Colonic mucosa (tissue), 4 donors: ENCODE measurements around the gene AUH. TPM values are rescaled to one million over a fixed set of nuclear protein-coding genes. Genes with fewer than 3 reads are reported as not detected.
"Not testable (repeated sequence)": the region's sequence is repeated elsewhere in the genome, so short reads cannot be mapped to it uniquely, and the experiment has no call there.

Source experiments
- DNase-seq: peaks from one replicate; pipeline ENCODE4 v3.0.0-alpha.2; 2020
- H3K27ac ChIP-seq: fragments of 200-600 bp; one replicate; pipeline ENCODE4 v1.8.0; 2021
- H3K27me3 ChIP-seq: fragments of 200-600 bp; one replicate; pipeline ENCODE4 v1.8.0; 2021
- H3K36me3 ChIP-seq: fragments of 200-600 bp; one replicate; pipeline ENCODE4 v1.8.0; 2021
- H3K4me1 ChIP-seq: fragments of 200-600 bp; one replicate; pipeline ENCODE4 v1.8.0; 2021; ENCODE audit warnings: mild to moderate bottlenecking
- H3K4me3 ChIP-seq: fragments of 200-600 bp; one replicate; pipeline ENCODE4 v1.8.0; 2021
- H3K9ac ChIP-seq, 2 donors: one replicate each; pipeline ENCODE4 v1.7.0; 2013; ENCODE audit warnings: control low read depth in 2 of 2, low read depth in 2 of 2, low read length in 2 of 2
- H3K9me3 ChIP-seq: fragments of 200-600 bp; one replicate; pipeline ENCODE4 v1.8.0; 2021
- CTCF ChIP-seq: fragments of 200-600 bp; IDR thresholded peaks from one replicate; pipeline ENCODE4 v1.8.0; 2022; ENCODE audit warnings: antibody characterized with exemption, mild to moderate bottlenecking
- intact Hi-C: fragments of 100-400 bp; cut with DNase I; formaldehyde crosslinking; loops from one replicate; pipeline ENCODE4 v1.14.1; 2022
- total RNA-seq, 2 donors: library from RNA; stranded (reverse); fragmentation: NEBNext Ultra II Directional in 1 of 2; extraction: Animal tissue kit (Norgen Biotek cat#: 25700) in 1 of 2; gene quantifications; one replicate each; pipeline ENCODE4 v1.2.1, GENCODE V29; 2021
- donor health status: healthy.
- donor health status: DM: no; HTN: no; CAD: no.
- donor health status: DM: no; HTN: no; CAD: no.

AUH gene
- total RNA-seq, 2 donors from 2014 or later, result 21.5 to 47.6 TPM

- Histone ChIP-seq H3K9ac (no peak overlapping the region), H3K27me3 (no peaks in the 10 kb centered on the region), H3K4me1 (no peaks in the 10 kb centered on the region), H3K36me3 (no peaks in the 10 kb centered on the region), H3K9me3 (no peaks in the 10 kb centered on the region), H3K4me3 (no peak overlapping the region), H3K27ac (no peak overlapping the region)
- no peak for DNase-seq
- TF ChIP-seq CTCF, result no peak
- intact Hi-C loops, result no loop called here
Measured at GRCh38 chr9:91200692-91201336, 160.9 kb downstream of the AUH start.

- H3K4me1 ChIP-seq, result no peaks in the 10 kb centered on the region
- TF ChIP-seq CTCF, result no peak
Measured at GRCh38 chr9:91199739-91200497, 161.8 kb downstream of the AUH start.

GRCh38 chr9:91198881-91199280 is 162.8 kb downstream of the AUH start:
- H3K4me1 ChIP-seq, H3K27me3 ChIP-seq, H3K27ac ChIP-seq, H3K36me3 ChIP-seq, DNase-seq, H3K9ac ChIP-seq, H3K9me3 ChIP-seq, H3K4me3 ChIP-seq: not testable (repeated sequence)
- intact Hi-C loops, result loop anchor here (10.0 kb wide), 1 partner anchor 1884 kb away; the partner anchor contains the start of genes CKS2 and SECISBP2

More at GRCh38 chr9:91199739-91200497, 161.8 kb downstream of the AUH start:
- Histone ChIP-seq H3K4me3 (no peak overlapping the region), H3K27ac (peak overlapping the region; percentile 14), H3K9me3 (no peaks in the 10 kb centered on the region), H3K9ac (no peak overlapping the region), H3K27me3 (no peaks in the 10 kb centered on the region), H3K36me3 (no peaks in the 10 kb centered on the region)
- DNase-seq, result no peak
- intact Hi-C loops, result loop anchor here (10.0 kb wide), 1 partner anchor 1885 kb away; the partner anchor contains the start of genes CKS2 and SECISBP2

GRCh38 chr9:91198405-91198804 is 163.3 kb downstream of the AUH start:
- Histone ChIP-seq H3K27ac (no peak overlapping the region), H3K9me3 (no peaks in the 10 kb centered on the region), H3K4me3 (no peak overlapping the region), H3K4me1 (peaks cover 6% of the 10 kb centered on the region), H3K36me3 (no peaks in the 10 kb centered on the region), H3K9ac (no peak overlapping the region), H3K27me3 (no peaks in the 10 kb centered on the region)
- intact Hi-C loops, result loop anchor here (10.0 kb wide), 1 partner anchor 1884 kb away; the partner anchor contains the start of genes CKS2 and SECISBP2
- TF ChIP-seq CTCF, result no peak
- no peak for DNase-seq

GRCh38 chr9:91197232-91198181 is 164.2 kb downstream of the AUH start:
- Histone ChIP-seq H3K4me3 (no peak overlapping the region), H3K27me3 (no peaks in the 10 kb centered on the region), H3K9ac (peak overlapping the region in 1 of 2 donors; percentile 15), H3K36me3 (no peaks in the 10 kb centered on the region), H3K4me1 (peaks cover 6% of the 10 kb centered on the region), H3K9me3 (no peaks in the 10 kb centered on the region), H3K27ac (peak overlapping the region; percentile 48)
- peak; percentile 90 for DNase-seq
- TF ChIP-seq CTCF, result no peak
- intact Hi-C loops, result loop anchor here (10.0 kb wide), 1 partner anchor 1883 kb away; the partner anchor contains the start of genes CKS2 and SECISBP2
